ENCODE data around the gene SLC14A1. TPM values are rescaled to one million over a fixed set of nuclear protein-coding genes. Genes with fewer than 3 reads are reported as not detected.

The SLC14A1 gene
- total and polyA plus RNA-seq, 2 experiments from 2014 or later: 0.21 to 0.53 TPM

- no peak overlapping the region for H3K4me3 ChIP-seq
- ATAC-seq (no peak), DNase-seq (ENCODE audit: low spot score) (no peak)
- Mint-ChIP-seq H3K9me3 (0 out of 3 replicates have a peak, but pooled peaks cover 8% of the 10 kb centered on the region), H3K4me3 (no peak overlapping the region), H3K36me3 (ENCODE audit: low read depth) (0 out of 3 replicates have a peak, but pooled peaks cover 4% of the 10 kb centered on the region), H3K4me1 (peaks cover 13% of the 10 kb centered on the region), H3K27ac (no peak overlapping the region), H3K27me3 (ENCODE audit: insufficient read depth, low read depth, poor library complexity) (peaks cover 2% of the 10 kb centered on the region)
- no peak overlapping the region for H3K4me2 ChIP-seq
- H3K27me3 ChIP-seq (ENCODE audit: insufficient read depth): no peaks in the 10 kb centered on the region
- H3K4me1 ChIP-seq (ENCODE audit: insufficient read depth): peaks cover 3% of the 10 kb centered on the region
- TF ChIP-seq EZH2 (IDR thresholded peaks at IDR 0.05; ENCODE audit: low read depth, unreplicated experiment) (no peak), CTCF (conservative IDR thresholded peaks at IDR 0.05; ENCODE audit: low read depth in 2 of 2) (no peak), NANOG (IDR thresholded peaks at IDR 0.05; ENCODE audit: borderline replicate concordance) (no peak)
- no peaks in the 10 kb centered on the region for H3F3A ChIP-seq (replicated peaks; ENCODE audit: low read depth)
- no peaks in the 10 kb centered on the region for H3K79me2 ChIP-seq (replicated peaks; ENCODE audit: insufficient read depth)
- no peak overlapping the region for H3K27ac ChIP-seq (ENCODE audit: low read depth)
- no peaks in the 10 kb centered on the region for H4K20me1 ChIP-seq (replicated peaks; ENCODE audit: insufficient read depth)
- no peak overlapping the region for H2AFZ ChIP-seq
- H3K36me3 ChIP-seq (ENCODE audit: insufficient read depth): no peaks in the 10 kb centered on the region
- 0 out of 2 replicates have a peak, but pooled peaks cover 16% of the 10 kb centered on the region for H3K9me2 ChIP-seq (ENCODE audit: insufficient read depth)
Measured at GRCh38 chr18:45745817-45746461, 22.0 kb downstream of the SLC14A1 start.

DNA sequence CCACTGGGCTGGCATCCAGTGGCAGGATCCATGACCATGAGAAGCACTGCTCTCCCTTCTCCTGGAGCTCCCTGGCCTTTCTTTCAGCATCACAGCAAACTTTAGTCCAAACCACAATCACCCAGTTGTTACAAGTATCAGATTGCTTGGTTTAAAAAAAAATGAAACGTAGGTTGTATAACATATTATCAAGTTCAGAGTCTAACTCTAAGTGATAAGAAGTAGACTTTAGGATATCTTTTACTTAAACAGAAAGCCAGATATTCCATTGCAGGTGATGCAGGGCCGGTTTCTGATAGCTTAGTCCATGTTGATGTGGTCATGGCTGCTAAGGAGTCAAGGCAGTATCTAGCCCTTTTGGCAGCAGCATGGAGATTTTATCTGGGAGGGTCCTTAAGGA is 24.5 kb downstream of the SLC14A1 start:
- H3K27me3 Mint-ChIP-seq (ENCODE audit: insufficient read depth, low read depth, poor library complexity): peaks cover 2% of the 10 kb centered on the region
- H3K4me1 ChIP-seq (ENCODE audit: insufficient read depth): no peaks in the 10 kb centered on the region
- no peaks in the 10 kb centered on the region for H3F3A ChIP-seq (replicated peaks; ENCODE audit: low read depth)
- ATAC-seq (no peak), DNase-seq (ENCODE audit: low spot score) (no peak)
- H3K9me3 Mint-ChIP-seq: 0 out of 3 replicates have a peak, but pooled peaks cover 8% of the 10 kb centered on the region
- no peaks in the 10 kb centered on the region for H3K79me2 ChIP-seq (replicated peaks; ENCODE audit: insufficient read depth)
- no peak overlapping the region for H3K4me3 ChIP-seq
- H3K27ac ChIP-seq (ENCODE audit: low read depth): no peak overlapping the region
- no peak for TF ChIP-seq EZH2phosphoT487 (IDR thresholded peaks at IDR 0.05; ENCODE audit: unreplicated experiment)
- no peak for TF ChIP-seq EZH2 (IDR thresholded peaks at IDR 0.05; ENCODE audit: low read depth, unreplicated experiment)
- TF ChIP-seq, protein P1, sequence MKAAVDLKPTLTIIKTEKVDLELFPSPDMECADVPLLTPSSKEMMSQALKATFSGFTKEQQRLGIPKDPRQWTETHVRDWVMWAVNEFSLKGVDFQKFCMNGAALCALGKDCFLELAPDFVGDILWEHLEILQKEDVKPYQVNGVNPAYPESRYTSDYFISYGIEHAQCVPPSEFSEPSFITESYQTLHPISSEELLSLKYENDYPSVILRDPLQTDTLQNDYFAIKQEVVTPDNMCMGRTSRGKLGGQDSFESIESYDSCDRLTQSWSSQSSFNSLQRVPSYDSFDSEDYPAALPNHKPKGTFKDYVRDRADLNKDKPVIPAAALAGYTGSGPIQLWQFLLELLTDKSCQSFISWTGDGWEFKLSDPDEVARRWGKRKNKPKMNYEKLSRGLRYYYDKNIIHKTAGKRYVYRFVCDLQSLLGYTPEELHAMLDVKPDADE (IDR thresholded peaks at IDR 0.05): no peak
- H3K4me3 Mint-ChIP-seq: no peak overlapping the region
- peaks cover 3% of the 10 kb centered on the region; the same call in 1 of the 3 replicates for H3K4me1 Mint-ChIP-seq
- H4K20me1 ChIP-seq (replicated peaks; ENCODE audit: insufficient read depth): no peaks in the 10 kb centered on the region
- 0 out of 2 replicates have a peak, but pooled peaks cover 10% of the 10 kb centered on the region for H3K9me2 ChIP-seq (ENCODE audit: insufficient read depth)
- H3K36me3 Mint-ChIP-seq (ENCODE audit: low read depth): 0 out of 3 replicates have a peak, but pooled peaks cover 4% of the 10 kb centered on the region
- H3K4me2 ChIP-seq: no peak overlapping the region
- H3K27me3 ChIP-seq (ENCODE audit: insufficient read depth): no peaks in the 10 kb centered on the region
- H2AFZ ChIP-seq: no peak overlapping the region
- H3K27ac Mint-ChIP-seq: no peak overlapping the region
- H3K36me3 ChIP-seq (ENCODE audit: insufficient read depth): no peaks in the 10 kb centered on the region

Measured in GM23338 (cell line).